Duodenal mucosa (tissue), 2 donors: ENCODE results near the gene STARD5.
"Not testable (repeated sequence)": the region's sequence is repeated elsewhere in the genome, so short reads cannot be mapped to it uniquely, and the experiment has no call there.

Source experiments
- H3K27ac ChIP-seq: one replicate; pipeline ENCODE4 v1.7.0; 2013; ENCODE audit warnings: low read depth, low read length
- H3K27me3 ChIP-seq, 2 donors: one replicate each; pipeline ENCODE4 v1.7.0; 2013; ENCODE audit warnings: low read length in 2 of 2, control low read depth in 1 of 2; ENCODE audit not compliant: insufficient read depth in 2 of 2, control insufficient read depth in 1 of 2
- H3K36me3 ChIP-seq, 2 donors: one replicate each; pipeline ENCODE4 v1.7.0; 2013; ENCODE audit warnings: low read length in 2 of 2, control low read depth in 1 of 2; ENCODE audit not compliant: insufficient read depth in 2 of 2, control insufficient read depth in 1 of 2
- H3K4me1 ChIP-seq, 2 donors: one replicate each; pipeline ENCODE4 v1.7.0; 2013; ENCODE audit warnings: low read length in 2 of 2, control low read depth in 1 of 2; ENCODE audit not compliant: insufficient read depth in 2 of 2, control insufficient read depth in 1 of 2
- H3K4me3 ChIP-seq, 2 donors: one replicate each; pipeline ENCODE4 v1.7.0; 2013; ENCODE audit warnings: low read length in 2 of 2, low read depth in 1 of 2
- H3K9ac ChIP-seq, 2 donors: one replicate each; pipeline ENCODE4 v1.7.0; 2013; ENCODE audit warnings: low read length in 2 of 2, low read depth in 1 of 2
- H3K9me3 ChIP-seq, 2 donors: one replicate each; pipeline ENCODE4 v1.7.0; 2013; ENCODE audit warnings: low read length in 2 of 2, control low read depth in 1 of 2; ENCODE audit not compliant: control insufficient read depth in 1 of 2

The STARD5 gene

DNA sequence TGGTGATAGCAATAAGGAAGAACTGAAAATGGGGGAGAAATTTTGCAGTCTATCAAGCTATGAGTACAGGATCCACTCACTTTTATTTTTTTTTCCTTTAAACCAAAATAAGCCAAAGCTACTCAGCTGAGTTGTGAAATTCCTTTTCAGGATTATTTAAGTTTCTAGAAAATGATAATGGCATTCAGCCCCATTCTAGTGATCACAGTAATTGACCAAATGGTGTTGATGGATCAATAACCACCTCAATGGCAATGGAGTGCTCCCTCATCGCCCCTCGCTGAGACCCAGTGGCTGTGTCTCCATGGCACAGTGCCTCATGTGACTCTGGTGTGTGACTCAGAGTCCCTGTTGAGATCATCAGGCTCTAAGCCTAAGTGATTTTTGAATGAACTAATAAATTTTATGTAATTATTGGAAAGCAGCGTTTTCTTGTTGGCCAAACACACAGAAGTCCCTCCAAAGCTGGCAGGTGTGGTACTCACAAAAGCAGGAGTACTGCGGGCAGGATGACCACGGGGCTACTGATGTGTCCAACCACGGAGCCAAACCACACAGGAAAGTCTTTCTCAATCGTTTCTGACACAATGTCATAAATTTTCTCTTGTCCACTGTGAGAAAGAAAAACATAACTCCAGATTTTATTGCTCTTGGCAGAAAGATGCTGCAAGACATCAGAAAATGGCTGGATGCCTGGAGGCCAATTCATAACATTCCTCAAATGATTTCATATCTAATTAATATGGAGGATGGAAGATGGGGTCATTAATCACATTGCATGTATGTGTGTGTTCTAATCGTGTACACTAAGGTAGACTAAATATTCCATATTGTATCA is 14.4 kb upstream of the STARD5 start:
- peaks cover 0 to 9% of the 10 kb centered on the region in 2 donors for H3K4me1 ChIP-seq
- H3K27me3 ChIP-seq: no peaks in the 10 kb centered on the region
- no peaks in the 10 kb centered on the region for H3K9me3 ChIP-seq
- H3K9ac ChIP-seq: no peak overlapping the region
- no peak overlapping the region for H3K4me3 ChIP-seq
- no peaks in the 10 kb centered on the region for H3K36me3 ChIP-seq
- H3K27ac ChIP-seq: no peak overlapping the region

DNA sequence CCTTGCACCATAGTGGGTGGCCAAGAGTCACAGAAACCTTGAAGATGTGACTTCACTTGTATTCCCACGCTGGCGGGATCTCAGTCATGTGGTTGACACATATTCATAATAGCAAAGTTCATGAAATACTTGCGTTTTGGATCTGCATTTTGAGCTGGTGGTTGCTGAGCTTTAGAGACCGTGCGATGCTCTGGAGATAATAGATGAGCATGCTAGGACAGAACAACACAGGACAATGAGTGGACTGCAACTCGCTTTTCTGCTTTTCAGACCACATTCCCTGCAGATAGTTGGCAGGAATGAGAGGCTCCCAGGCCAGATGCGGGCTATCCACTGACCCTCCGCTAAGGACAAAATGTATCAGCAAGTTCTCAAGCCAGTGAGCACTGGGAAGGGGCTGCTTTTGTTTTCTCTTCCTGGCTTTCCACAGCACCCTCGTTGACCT is 13.8 kb upstream of the STARD5 start:
- H3K9me3 ChIP-seq: no peaks in the 10 kb centered on the region
- H3K27me3 ChIP-seq: no peaks in the 10 kb centered on the region
- H3K4me1 ChIP-seq: peaks cover 0 to 9% of the 10 kb centered on the region in 2 donors
- no peak overlapping the region for H3K9ac ChIP-seq
- H3K36me3 ChIP-seq: no peaks in the 10 kb centered on the region
- no peak overlapping the region for H3K27ac ChIP-seq
- H3K4me3 ChIP-seq: no peak overlapping the region

DNA sequence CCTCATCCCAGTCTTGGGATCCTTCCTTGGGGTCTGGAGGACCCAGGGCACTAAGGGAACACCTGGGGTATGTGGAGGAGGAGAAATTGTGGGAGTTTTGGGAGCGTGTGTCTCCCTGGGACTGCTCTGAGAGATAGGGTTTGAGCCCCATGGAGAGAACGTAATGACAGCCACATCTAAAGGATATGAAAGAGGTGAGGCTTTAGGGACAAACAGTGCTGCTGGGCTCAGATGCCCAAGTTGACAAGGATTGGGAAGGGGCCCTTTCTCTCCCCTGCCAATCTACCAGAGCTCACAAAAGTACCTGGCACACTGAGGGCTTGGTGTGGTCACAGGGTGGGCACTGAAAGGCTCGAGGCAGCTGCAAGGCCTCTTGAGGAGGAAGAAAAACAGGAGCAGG is 13.3 kb upstream of the STARD5 start:
- Histone ChIP-seq H3K4me3 (no peak overlapping the region), H3K27ac (no peak overlapping the region), H3K36me3 (no peaks in the 10 kb centered on the region)

DNA sequence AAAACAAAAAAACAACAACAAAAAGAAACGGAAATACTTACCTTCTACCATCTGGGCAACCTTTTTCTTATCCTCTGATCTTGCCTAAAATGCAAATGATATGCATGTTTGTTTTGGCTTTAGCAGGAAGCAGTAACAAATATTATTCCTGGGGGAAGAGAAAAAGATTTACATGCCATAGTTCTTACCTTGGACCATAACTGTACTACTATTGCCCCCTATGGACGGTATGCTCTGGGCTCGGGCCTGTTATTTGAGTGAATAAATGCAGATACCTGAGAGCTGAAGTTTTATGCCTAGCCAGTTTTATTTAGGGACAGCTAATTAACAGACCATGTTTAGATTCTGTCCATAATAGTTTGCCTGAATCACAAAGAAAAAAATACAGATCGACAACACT is 12.6 kb upstream of the STARD5 start:
- Histone ChIP-seq H3K27ac (no peak overlapping the region), H3K4me1 (peaks cover 0 to 9% of the 10 kb centered on the region in 2 donors), H3K9me3 (no peaks in the 10 kb centered on the region), H3K27me3 (no peaks in the 10 kb centered on the region), H3K9ac (no peak overlapping the region), H3K4me3 (no peak overlapping the region), H3K36me3 (no peaks in the 10 kb centered on the region)

More for the DNA sequence above, 13.3 kb upstream of the STARD5 start:
- H3K4me1 ChIP-seq: peaks cover 0 to 9% of the 10 kb centered on the region in 2 donors
- no peaks in the 10 kb centered on the region for H3K27me3 ChIP-seq
- H3K9ac ChIP-seq: no peak overlapping the region
- H3K9me3 ChIP-seq: no peaks in the 10 kb centered on the region

DNA sequence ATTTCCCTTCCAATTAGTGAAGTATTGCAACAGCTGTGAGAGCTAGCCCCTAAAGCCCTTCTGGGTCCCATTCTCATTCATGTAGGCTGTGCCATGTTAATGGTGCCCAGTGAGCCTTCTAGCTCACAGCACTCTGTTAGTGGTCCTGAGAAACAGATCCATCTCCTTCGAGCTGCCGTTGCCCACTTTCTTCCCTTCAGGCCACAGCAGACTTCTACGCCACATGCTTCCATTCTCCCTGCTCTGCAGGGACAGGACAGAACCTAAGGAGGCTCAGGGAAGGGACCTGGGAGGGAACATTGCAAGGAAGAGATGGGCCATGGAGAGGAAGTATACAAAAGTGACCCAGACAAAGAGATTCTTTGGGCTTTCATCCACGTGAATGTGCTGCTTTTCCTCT is 11.7 kb upstream of the STARD5 start:
- Histone ChIP-seq H3K27ac (no peak overlapping the region), H3K9me3 (no peaks in the 10 kb centered on the region), H3K9ac (no peak overlapping the region), H3K4me1 (peaks cover 0 to 9% of the 10 kb centered on the region in 2 donors), H3K36me3 (no peaks in the 10 kb centered on the region), H3K4me3 (no peak overlapping the region), H3K27me3 (no peaks in the 10 kb centered on the region)

DNA sequence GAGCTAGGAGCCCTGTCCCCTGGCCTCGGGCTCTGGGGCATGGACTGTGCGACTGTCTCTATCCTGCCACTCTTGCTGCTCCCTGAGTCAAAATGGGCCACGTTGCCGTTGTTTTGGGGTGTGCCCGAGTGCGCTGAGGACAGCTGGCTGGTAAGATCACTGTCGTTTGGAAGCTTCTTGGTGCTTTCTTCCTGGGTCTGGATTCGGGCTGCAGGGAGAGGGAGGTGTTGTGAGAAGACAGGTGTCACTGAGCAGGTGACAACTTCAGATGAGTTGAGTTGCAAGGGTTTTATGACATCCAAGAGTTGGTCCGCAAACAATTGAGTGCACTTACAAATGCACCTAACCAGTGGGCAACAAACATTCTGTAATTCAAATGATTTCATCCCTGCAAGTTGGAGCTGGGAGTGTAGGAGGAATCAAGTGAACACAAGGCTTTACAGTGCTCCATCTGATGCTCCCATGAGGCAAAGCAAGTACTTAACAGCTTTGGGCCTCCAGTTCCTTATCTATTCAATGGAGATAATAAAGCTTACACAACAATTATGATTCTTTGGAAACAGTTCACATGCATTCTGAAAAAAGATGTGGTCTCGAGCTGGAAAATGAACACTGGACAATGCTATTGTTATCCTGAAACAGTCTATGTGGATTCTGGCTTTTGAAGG is 11.0 kb upstream of the STARD5 start:
- Histone ChIP-seq H3K9me3 (no peaks in the 10 kb centered on the region), H3K4me3 (no peak overlapping the region), H3K4me1 (peaks cover 0 to 9% of the 10 kb centered on the region in 2 donors), H3K36me3 (no peaks in the 10 kb centered on the region), H3K9ac (no peak overlapping the region), H3K27ac (no peak overlapping the region), H3K27me3 (no peaks in the 10 kb centered on the region)

DNA sequence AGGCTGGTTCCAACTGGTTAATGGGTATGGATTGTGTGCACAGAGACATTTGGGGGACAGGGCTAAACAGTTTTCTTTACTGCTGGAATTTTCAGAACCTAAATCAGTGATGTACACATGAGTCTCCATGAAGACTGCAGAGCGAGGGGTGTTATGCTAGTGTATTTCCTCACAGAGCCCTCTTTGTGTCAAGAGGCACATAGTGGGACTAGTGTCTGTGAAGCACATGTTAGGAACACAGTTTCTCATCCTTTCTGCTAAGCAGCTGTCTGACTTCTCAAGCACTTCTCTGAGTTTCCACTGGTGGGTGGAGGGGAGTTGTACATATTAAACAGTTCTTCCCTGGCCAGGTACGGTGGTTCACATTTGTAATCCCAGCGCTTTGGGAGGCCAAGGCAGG is 9.4 kb upstream of the STARD5 start:
- Histone ChIP-seq H3K4me3 (no peak overlapping the region), H3K9ac (no peak overlapping the region), H3K9me3 (no peaks in the 10 kb centered on the region), H3K36me3 (no peaks in the 10 kb centered on the region), H3K4me1 (peaks cover 0 to 9% of the 10 kb centered on the region in 2 donors), H3K27me3 (no peaks in the 10 kb centered on the region), H3K27ac (no peak overlapping the region)

DNA sequence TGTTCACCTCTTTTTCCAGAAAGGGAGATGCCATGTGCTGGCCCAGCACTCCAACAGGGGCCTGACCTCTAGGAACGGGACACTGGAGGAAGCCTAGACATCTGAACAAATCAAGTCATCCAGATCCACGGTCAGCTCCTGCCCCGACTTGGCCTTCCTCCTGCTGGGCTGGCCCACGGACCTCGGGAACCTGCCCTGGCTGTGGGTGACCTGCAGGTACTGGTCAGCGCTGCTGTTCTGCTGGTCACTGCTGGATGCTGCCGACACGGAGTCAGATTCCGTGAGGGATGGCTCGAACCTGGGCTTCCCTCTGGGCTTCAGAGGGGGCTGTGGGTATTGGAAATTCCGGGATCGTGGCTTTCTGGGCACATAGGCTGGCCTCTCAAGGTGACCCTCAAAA is 8.4 kb upstream of the STARD5 start:
- no peak overlapping the region for H3K4me3 ChIP-seq
- no peak overlapping the region for H3K27ac ChIP-seq

DNA sequence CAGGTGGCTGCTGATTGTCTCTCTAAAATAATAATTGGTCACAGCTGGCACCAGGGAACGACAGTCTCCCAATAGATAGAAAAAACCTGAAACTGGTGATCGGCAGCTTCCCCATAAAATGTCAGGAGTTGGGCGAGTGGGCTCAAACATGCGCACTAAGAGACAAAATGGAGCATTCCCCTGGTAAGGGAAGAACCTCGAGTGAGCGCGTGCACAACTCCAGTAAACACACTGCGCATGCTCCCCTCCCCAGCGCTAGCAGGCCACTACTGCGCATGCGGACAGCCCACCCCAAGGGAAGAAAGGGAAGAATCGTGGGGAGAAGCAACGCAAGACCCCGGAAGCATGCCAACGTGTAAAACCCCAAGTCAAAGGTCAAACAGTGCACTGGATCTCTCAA is 7.7 kb upstream of the STARD5 start:
- no peak overlapping the region for H3K9ac ChIP-seq
- H3K9me3 ChIP-seq: no peaks in the 10 kb centered on the region
- H3K4me3 ChIP-seq: no peak overlapping the region
- H3K27me3 ChIP-seq: no peaks in the 10 kb centered on the region
- no peak overlapping the region for H3K27ac ChIP-seq
- peaks cover 7 to 9% of the 10 kb centered on the region in 2 donors for H3K4me1 ChIP-seq
- no peaks in the 10 kb centered on the region for H3K36me3 ChIP-seq

More for the DNA sequence above, 8.4 kb upstream of the STARD5 start:
- Histone ChIP-seq H3K27me3 (no peaks in the 10 kb centered on the region), H3K4me1 (peaks cover 0 to 9% of the 10 kb centered on the region in 2 donors), H3K9ac (no peak overlapping the region), H3K9me3 (no peaks in the 10 kb centered on the region), H3K36me3 (no peaks in the 10 kb centered on the region)

DNA sequence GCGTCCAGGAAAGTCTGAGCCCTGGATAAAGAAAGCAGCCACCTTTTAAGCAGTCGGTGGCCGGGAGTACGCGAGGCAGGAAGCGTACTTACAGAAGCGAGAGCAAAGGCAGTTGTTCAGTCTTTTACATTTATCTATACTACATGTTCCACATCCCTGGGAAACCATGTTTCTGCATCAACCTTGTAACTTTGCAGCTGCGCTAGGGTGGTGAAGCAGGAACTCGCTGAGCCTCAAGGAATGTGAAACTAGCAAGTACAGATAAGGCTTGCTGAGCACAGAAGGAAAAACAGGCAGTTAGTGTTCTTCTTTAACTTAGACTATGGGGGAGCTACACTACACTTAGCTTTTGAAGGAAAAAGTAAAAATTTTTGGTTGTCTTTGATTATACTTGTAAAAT is 7.2 kb upstream of the STARD5 start:
- H3K4me3 ChIP-seq, H3K27me3 ChIP-seq, H3K27ac ChIP-seq, H3K4me1 ChIP-seq, H3K36me3 ChIP-seq, H3K9me3 ChIP-seq, H3K9ac ChIP-seq: not testable (repeated sequence)
